Activated CD4-positive, alpha-beta T cell treated with anti-CD3 and anti-CD28 coated beads, Interleukin-2, amount 10 ng/mL, durations not matched to agents 7 days and 5 days (primary cell): ENCODE measurements around the gene CLMN. TPM values are rescaled to one million over a fixed set of nuclear protein-coding genes. Genes with fewer than 3 reads are reported as not detected.
"Not testable (repeated sequence)": the region's sequence is repeated elsewhere in the genome, so short reads cannot be mapped to it uniquely, and the experiment has no call there.

Experiments
- CTCF ChIA-PET: fragments of 350-600 bp; sonication (Branson Sonifier 250); formaldehyde crosslinking; loops from one replicate; lab custom pipeline; 2021; ENCODE audit warnings: antibody characterized with exemption; lab: Charles Lee
- POLR2A ChIA-PET: fragments of 350-600 bp; sonication (Branson Sonifier 250); formaldehyde crosslinking; loops from one replicate; lab custom pipeline; 2021; ENCODE audit warnings: antibody characterized with exemption; lab: Charles Lee
- DNase-seq: peaks from one replicate; pipeline ENCODE4 v3.0.0-alpha.2; 2020
- H3K27ac Mint-ChIP-seq: one replicate; pipeline ENCODE4 v1.8.0; 2021; ENCODE audit warnings: mild to moderate bottlenecking, moderate library complexity, mixed read lengths
- H3K27me3 Mint-ChIP-seq: one replicate; pipeline ENCODE4 v1.8.0; 2021; ENCODE audit warnings: mixed read lengths
- H3K36me3 Mint-ChIP-seq: one replicate; pipeline ENCODE4 v1.8.0; 2021; ENCODE audit warnings: low read depth, mixed read lengths
- H3K4me1 Mint-ChIP-seq: one replicate; pipeline ENCODE4 v1.8.0; 2021; ENCODE audit warnings: mixed read lengths
- H3K4me3 Mint-ChIP-seq: one replicate; pipeline ENCODE4 v1.8.0; 2021; ENCODE audit warnings: mild to moderate bottlenecking, moderate library complexity, mixed read lengths
- H3K9me3 Mint-ChIP-seq: one replicate; pipeline ENCODE4 v1.8.0; 2021; ENCODE audit warnings: mixed read lengths
- total RNA-seq, 2 experiments: library from RNA; stranded (reverse); gene quantifications; one replicate each; pipeline ENCODE4 v1.2.3, GENCODE V29; 2021

The CLMN gene
- total RNA-seq, 2 experiments from 2014 or later: 0.42 to 0.94 TPM

DNA sequence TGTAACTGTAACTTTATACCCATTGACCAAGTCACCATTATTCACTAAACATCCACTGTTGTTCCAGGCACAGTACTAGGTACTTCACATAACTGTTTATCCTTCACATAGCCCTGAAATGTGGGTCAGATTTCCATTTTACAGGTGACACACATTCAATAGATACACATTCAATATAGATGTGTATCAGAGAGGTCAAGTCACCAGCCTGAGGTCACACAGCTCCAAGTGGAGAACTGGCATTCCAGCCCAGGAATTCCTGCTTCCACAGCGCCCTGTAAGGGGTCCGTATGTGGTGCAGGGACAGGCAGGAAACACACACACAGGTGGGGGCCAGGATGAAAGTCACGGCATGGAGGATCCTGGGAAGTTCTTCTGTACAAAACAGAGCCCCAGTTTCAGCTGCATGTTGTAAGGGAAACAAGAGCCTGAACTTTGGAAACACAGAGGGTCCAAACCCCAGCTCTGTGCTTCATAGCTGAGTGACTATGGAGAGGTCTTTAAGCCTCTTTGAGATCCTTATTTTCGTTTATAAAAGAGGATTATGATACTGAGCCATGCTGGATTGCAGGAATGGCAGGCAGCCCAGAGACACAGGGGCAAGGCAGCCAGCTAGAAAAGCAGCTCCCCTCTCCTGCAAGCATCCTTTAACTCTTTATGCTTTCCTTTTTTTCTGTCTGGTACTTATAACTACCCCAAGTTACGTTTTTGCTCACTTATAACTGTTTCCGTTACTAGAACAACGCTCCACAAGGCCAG is 112.1 kb downstream of the CLMN start:
- ChIA-PET POLR2A (no interaction called here), CTCF (no interaction called here)
- DNase-seq: no peak
- H3K4me1 Mint-ChIP-seq: no peaks in the 10 kb centered on the region
- H3K9me3 Mint-ChIP-seq: peaks cover 7% of the 10 kb centered on the region
- H3K27ac Mint-ChIP-seq: no peak overlapping the region
- peaks cover 8% of the 10 kb centered on the region for H3K27me3 Mint-ChIP-seq
- H3K4me3 Mint-ChIP-seq: no peak overlapping the region
- H3K36me3 Mint-ChIP-seq: no peaks in the 10 kb centered on the region

DNA sequence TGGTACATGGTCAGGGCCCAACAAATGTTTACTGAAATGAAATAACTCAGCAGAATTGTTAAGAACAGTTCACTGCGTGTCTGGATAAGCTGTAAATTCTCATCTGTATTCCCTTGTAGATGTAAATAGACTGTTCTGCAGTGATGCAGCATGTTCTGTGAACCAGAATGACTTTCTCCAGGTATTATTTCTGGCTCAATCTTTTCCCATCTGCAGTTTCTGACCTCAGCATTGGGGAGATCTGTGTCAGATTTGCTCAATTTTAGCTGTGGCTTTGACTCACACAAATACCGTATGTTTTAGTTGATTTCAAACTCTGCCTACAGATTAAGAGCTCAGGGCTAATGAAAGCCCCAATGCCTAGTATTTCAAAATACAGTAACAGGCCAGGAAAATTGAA is 113.2 kb downstream of the CLMN start:
- Mint-ChIP-seq H3K27ac (no peak overlapping the region), H3K4me3 (no peak overlapping the region), H3K9me3 (peaks cover 7% of the 10 kb centered on the region), H3K4me1 (no peaks in the 10 kb centered on the region), H3K27me3 (peaks cover 8% of the 10 kb centered on the region), H3K36me3 (no peaks in the 10 kb centered on the region)
- ChIA-PET POLR2A (no interaction called here), CTCF (interaction anchor here (0.6 kb wide), 1 partner anchor 776 kb away, joined by 3 read pairs; no protein-coding TSS in a partner anchor)
- no peak for DNase-seq

DNA sequence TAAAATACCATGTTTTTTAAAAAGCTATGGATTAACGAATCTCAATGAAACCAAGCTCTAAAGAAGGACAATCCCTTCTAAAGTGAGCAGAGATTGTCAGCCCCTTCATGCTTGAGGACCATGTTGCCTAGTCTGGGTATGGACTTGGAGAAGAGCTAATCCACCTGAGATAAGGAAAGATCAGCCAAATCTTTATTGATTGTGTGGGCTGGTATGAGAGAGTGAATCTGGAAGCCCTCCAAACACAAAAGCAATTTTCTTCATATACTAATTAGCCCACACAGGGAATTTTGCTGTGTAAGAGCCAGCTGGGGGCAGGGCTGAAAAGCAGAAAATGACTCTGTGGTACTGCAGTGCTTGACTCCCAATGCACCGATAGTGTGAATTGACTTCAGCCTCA is 115.0 kb downstream of the CLMN start:
- DNase-seq: no peak
- peaks cover 7% of the 10 kb centered on the region for H3K9me3 Mint-ChIP-seq
- POLR2A ChIA-PET: no interaction called here
- no peaks in the 10 kb centered on the region for H3K4me1 Mint-ChIP-seq
- H3K36me3 Mint-ChIP-seq: no peaks in the 10 kb centered on the region
- peaks cover 8% of the 10 kb centered on the region for H3K27me3 Mint-ChIP-seq
- no peak overlapping the region for H3K4me3 Mint-ChIP-seq
- no peak overlapping the region for H3K27ac Mint-ChIP-seq
- CTCF ChIA-PET: no interaction called here

DNA sequence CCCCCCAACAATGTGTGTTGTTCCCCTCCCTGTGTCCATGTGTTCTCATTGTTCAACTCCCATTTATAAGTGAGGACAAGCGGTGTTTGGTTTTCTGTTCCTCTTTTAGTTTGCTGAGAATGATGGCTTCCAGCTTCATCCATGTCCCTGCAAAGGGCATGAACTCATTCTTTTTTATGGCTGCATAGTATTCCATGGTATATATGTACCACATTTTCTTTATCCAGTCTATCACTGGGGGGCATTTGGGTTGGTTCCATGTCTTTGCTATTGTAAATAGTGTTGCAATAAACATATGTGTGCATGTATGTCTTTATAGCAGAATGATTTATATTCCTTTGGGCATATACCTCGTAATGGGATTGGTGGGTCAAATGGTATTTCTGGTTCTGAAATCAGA is 118.0 kb downstream of the CLMN start:
- CTCF ChIA-PET, H3K27me3 Mint-ChIP-seq: not testable (repeated sequence)

DNA sequence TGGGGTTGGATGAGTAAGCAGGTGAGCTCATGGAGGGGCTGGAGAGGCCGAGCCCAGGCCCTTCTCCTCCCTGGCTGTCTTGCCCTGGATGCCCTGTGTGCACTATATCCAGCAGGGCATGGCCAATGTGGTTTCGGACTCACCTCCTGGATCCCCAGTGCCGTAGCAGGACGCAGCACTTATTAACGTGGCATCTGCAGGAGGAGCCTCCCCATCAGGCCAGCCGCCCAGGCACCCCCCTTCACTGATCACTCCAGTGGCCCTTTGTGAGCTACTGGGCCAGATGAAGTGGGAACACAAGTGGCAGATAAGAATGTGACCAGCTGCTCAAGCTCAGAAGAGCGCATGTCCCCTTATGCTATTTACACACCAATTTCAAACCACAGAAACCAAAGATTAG is 119.3 kb downstream of the CLMN start:
- CTCF ChIA-PET: no interaction called here
- Mint-ChIP-seq H3K9me3 (peaks cover 6% of the 10 kb centered on the region), H3K4me3 (no peak overlapping the region), H3K36me3 (no peaks in the 10 kb centered on the region), H3K4me1 (no peaks in the 10 kb centered on the region), H3K27ac (no peak overlapping the region), H3K27me3 (peaks cover 5% of the 10 kb centered on the region)
- DNase-seq: no peak
- POLR2A ChIA-PET: no interaction called here

More for the DNA sequence above, 118.0 kb downstream of the CLMN start:
- H3K27ac Mint-ChIP-seq, DNase-seq, H3K4me1 Mint-ChIP-seq, H3K9me3 Mint-ChIP-seq, H3K36me3 Mint-ChIP-seq, H3K4me3 Mint-ChIP-seq, POLR2A ChIA-PET: not testable (repeated sequence)

DNA sequence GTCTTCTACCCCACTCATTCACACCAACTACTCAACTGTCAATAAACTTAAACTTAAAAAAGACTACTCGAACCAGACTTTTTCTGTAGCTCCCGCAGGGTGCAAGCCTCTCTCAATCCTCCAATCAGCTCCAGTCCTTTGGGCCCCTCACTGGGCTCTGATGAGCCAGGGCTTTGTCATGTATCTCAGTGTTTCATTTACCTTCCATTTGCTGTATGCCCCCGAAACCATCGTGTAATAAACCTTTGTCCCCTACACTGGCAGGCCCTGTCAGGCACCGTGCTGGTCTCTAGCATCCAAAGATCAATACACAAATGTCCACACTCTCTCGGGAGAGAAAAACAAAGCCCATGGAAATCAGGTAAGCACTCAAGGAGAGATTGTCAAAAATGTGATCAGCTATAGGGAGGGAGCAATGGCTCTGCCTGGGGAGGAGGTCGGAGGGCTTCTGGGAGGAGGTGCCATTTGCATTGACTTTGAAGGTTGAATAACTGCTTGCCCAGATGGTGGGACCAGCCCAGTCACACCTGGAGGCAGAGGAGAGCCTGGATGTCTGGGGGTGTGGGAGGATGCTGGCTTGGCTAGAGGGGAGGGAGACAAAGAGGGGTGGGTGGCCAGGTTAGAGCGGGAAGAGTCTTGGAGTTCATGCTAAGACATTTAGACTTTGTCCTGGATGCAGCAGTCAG is 120.3 kb downstream of the CLMN start:
- no peaks in the 10 kb centered on the region for H3K27me3 Mint-ChIP-seq
- ChIA-PET CTCF (no interaction called here), POLR2A (no interaction called here)
- no peak overlapping the region for H3K27ac Mint-ChIP-seq
- no peaks in the 10 kb centered on the region for H3K9me3 Mint-ChIP-seq
- no peak overlapping the region for H3K4me3 Mint-ChIP-seq
- H3K4me1 Mint-ChIP-seq: no peaks in the 10 kb centered on the region
- no peaks in the 10 kb centered on the region for H3K36me3 Mint-ChIP-seq
- DNase-seq: no peak

DNA sequence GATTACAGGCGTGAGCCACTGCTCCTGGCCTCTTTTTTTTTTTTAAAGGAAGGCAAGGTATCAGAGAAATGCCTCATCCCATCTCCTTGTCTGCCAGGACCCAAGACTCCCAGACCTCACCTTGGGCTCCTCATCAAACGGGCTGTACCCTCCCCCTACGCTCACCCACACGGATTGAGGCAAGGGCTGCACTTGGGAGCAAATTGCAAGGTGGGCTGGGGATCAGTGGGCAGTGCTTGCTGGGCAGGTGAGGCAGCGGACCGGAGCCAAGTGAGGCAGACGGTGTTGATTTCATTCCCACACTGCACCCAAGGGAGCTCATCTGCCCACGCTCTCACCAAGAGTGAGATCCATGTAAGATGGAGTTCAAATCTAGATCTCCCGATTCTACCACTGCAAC is 121.4 kb downstream of the CLMN start:
- H3K36me3 Mint-ChIP-seq: no peaks in the 10 kb centered on the region
- DNase-seq: no peak
- no peak overlapping the region for H3K27ac Mint-ChIP-seq
- ChIA-PET POLR2A (no interaction called here), CTCF (no interaction called here)
- H3K9me3 Mint-ChIP-seq: no peaks in the 10 kb centered on the region
- H3K27me3 Mint-ChIP-seq: no peaks in the 10 kb centered on the region
- no peaks in the 10 kb centered on the region for H3K4me1 Mint-ChIP-seq
- H3K4me3 Mint-ChIP-seq: no peak overlapping the region

DNA sequence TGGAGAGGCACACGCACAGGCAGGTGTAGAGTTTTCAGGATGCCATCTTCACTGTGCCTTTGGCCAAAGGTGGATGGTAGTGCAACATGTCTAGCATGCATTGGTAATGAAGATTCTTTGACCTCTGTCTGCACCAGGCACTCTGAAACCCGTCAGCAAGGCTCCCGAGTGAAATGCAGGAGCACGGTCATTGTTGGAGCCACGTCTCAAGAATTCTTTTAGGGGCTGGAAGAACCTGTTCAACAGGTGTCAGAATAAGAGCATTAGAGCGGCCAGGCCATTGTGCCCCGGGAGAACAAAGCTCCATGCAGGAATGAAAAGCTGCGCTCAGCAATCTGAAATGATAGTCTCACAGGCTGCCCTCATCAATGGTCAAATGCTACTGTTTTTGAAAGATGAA is 122.2 kb downstream of the CLMN start:
- Mint-ChIP-seq H3K27me3 (no peaks in the 10 kb centered on the region), H3K27ac (no peak overlapping the region), H3K9me3 (no peaks in the 10 kb centered on the region), H3K36me3 (no peaks in the 10 kb centered on the region), H3K4me3 (no peak overlapping the region), H3K4me1 (no peaks in the 10 kb centered on the region)
- ChIA-PET POLR2A (no interaction called here), CTCF (no interaction called here)
- DNase-seq: no peak

DNA sequence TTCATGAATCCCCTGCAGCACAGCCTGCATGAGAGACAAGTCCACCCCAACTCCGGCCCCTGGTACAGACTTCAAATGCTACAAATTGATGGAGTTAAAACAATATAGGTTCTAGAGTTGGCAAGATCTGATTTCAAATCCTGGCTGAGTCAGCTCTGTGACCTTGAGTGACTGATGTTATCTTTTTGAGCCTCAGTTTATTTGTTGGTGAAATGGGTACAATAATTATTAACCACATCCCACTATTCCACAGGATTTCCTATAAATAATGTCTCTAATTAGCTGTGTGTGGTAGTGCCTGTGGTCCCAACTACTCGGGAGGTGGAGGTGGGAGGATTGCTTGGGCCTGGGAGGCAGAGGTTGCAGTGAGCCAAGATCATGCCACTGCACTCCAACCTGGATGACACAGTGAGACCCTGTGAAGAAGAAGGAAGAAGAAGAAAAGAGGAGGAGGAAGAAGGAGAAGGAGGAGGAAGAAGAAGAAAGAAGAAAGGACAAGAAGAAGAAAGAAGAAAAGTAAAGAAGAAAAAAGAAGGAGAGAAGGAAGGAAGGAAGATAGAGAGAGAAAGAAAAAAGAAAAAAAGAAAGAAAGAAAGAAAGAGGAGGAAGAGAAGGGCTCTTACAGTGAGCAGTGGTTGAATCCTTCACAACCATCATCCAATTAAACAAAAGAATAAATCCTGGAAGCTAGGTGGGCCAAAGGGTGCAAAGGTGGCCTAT is 122.7 kb downstream of the CLMN start:
- Mint-ChIP-seq H3K4me3 (no peak overlapping the region), H3K27ac (no peak overlapping the region), H3K4me1 (no peaks in the 10 kb centered on the region), H3K36me3 (no peaks in the 10 kb centered on the region), H3K9me3 (no peaks in the 10 kb centered on the region), H3K27me3 (no peaks in the 10 kb centered on the region)
- no peak for DNase-seq
- ChIA-PET POLR2A (no interaction called here), CTCF (interaction anchor here (0.6 kb wide), 1 partner anchor 1709 kb away, joined by 3 read pairs; no protein-coding TSS in a partner anchor)

DNA sequence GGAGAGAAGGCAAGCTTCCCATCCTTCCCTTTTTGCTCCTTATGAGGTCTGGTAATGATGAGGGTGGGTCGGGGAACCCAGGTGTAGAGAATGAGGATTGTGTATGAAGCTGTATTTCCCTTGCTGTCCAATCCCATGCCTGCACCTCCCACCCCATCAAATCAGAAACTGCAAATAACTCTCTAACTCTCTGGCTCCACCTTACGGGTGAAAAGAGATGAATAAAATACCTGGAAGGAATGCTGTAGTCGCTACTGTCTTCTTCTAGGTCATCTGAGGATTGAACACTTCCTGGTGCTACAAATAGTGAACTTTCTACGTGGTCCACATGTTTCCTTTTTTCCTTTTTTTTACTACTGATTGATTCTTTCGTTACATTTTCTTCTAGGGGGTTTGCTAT is 123.4 kb downstream of the CLMN start:
- Mint-ChIP-seq H3K27ac (no peak overlapping the region), H3K4me1 (no peaks in the 10 kb centered on the region), H3K36me3 (no peaks in the 10 kb centered on the region), H3K4me3 (no peak overlapping the region), H3K9me3 (no peaks in the 10 kb centered on the region), H3K27me3 (no peaks in the 10 kb centered on the region)
- peak; percentile 22 for DNase-seq
- ChIA-PET POLR2A (no interaction called here), CTCF (no interaction called here)

DNA sequence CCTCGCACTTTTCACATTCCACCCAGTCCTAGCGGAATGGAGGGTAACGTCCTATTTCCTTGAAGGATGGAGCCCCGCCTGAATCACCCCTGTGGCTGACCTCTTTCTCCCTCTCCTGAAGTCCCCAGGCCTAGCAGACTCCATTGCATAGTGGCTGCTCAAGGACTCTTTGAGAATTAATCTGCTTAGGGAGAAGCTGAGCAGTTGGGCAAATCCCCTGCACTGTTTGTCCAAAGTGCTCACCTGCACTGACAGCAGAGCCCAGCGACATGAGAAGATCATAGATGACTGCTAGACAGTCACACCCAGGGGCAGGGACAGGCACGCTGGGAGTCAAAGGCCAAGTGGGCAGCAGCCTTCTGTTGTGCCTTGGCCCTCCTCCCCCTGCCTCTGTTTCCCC is 124.7 kb downstream of the CLMN start:
- no peaks in the 10 kb centered on the region for H3K36me3 Mint-ChIP-seq
- ChIA-PET POLR2A (no interaction called here), CTCF (interaction anchor here (0.6 to 1.6 kb wide), 2 partner anchors 26 to 184 kb away, joined by 3 to 5 read pairs; no protein-coding TSS in a partner anchor)
- H3K4me3 Mint-ChIP-seq: no peak overlapping the region
- no peak for DNase-seq
- no peaks in the 10 kb centered on the region for H3K9me3 Mint-ChIP-seq
- H3K27me3 Mint-ChIP-seq: no peaks in the 10 kb centered on the region
- H3K27ac Mint-ChIP-seq: no peak overlapping the region
- H3K4me1 Mint-ChIP-seq: no peaks in the 10 kb centered on the region

DNA sequence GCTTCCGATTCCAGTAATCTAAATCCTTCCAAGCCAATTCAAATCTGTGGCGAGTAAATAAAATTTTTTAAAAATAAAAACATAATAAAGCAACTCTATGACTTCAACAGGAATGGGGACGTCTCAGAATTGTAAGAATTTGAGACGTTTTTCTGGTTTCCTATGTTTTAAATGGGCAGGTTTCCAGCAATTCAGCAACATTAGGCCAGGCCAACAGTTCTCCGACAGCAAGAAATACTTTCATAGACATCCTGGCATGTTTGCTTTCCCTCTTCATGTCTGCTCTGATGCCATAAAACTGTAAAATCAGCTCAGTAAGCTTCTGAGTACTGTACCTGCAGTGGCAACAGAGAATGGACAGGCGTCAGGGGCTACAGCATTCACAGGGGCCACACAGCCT is 126.6 kb downstream of the CLMN start:
- Mint-ChIP-seq H3K4me1 (no peaks in the 10 kb centered on the region), H3K27ac (no peak overlapping the region), H3K9me3 (peaks cover 2% of the 10 kb centered on the region), H3K4me3 (no peak overlapping the region), H3K36me3 (no peaks in the 10 kb centered on the region), H3K27me3 (peaks cover 4% of the 10 kb centered on the region)
- CTCF ChIA-PET: no interaction called here
- POLR2A ChIA-PET: no interaction called here
- DNase-seq: no peak

DNA sequence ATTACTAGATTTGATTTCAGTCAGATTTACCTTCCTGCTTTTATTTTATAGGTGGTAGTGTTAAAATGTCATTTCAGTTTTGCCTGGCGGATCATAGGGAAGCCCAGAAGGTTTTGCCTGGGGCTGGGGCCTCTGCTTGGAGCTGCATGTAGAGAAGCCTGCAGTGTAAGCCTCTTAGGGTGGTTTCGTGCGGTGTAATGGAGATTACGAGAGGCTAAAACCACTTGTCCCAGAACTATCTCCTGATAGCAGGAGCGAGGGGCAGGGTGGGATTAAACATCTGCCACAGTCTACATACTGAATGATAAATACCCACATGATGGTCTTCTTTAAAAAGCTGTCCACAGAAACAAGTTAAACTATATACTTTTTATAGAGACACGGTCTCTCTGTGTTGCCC is 127.4 kb downstream of the CLMN start:
- Mint-ChIP-seq H3K36me3 (no peaks in the 10 kb centered on the region), H3K9me3 (peaks cover 3% of the 10 kb centered on the region), H3K4me3 (no peak overlapping the region), H3K27me3 (peaks cover 6% of the 10 kb centered on the region), H3K4me1 (no peaks in the 10 kb centered on the region), H3K27ac (no peak overlapping the region)
- POLR2A ChIA-PET: no interaction called here
- CTCF ChIA-PET: no interaction called here
- no peak for DNase-seq
